Osteocyte (in vitro differentiated cells): Measurements from ENCODE around the gene TESK2. TPM values are rescaled to one million over a fixed set of nuclear protein-coding genes. Genes with fewer than 3 reads are reported as not detected.

Experiments used
- DNase-seq: peaks from one replicate; pipeline ENCODE4 v3.0.0; 2021; ENCODE audit warnings: mixed read lengths; ENCODE audit not compliant: unreplicated experiment; ENCODE audit errors: extremely low spot score
- H3K27ac Mint-ChIP-seq: one replicate; pipeline ENCODE4 v1.8.0; 2021; ENCODE audit warnings: mild to moderate bottlenecking, mixed read lengths; ENCODE audit not compliant: unreplicated experiment
- H3K27me3 Mint-ChIP-seq: one replicate; pipeline ENCODE4 v1.8.0; 2021; ENCODE audit warnings: mixed read lengths; ENCODE audit not compliant: unreplicated experiment
- H3K36me3 Mint-ChIP-seq: one replicate; pipeline ENCODE4 v1.8.0; 2021; ENCODE audit warnings: mixed read lengths; ENCODE audit not compliant: unreplicated experiment
- H3K4me1 Mint-ChIP-seq: one replicate; pipeline ENCODE4 v1.8.0; 2021; ENCODE audit warnings: mixed read lengths; ENCODE audit not compliant: unreplicated experiment
- H3K4me3 Mint-ChIP-seq: one replicate; pipeline ENCODE4 v1.8.0; 2021; ENCODE audit warnings: mild to moderate bottlenecking, moderate library complexity, mixed read lengths; ENCODE audit not compliant: unreplicated experiment
- H3K9me3 Mint-ChIP-seq: one replicate; pipeline ENCODE4 v1.8.0; 2021; ENCODE audit warnings: mixed read lengths; ENCODE audit not compliant: unreplicated experiment
- CTCF ChIP-seq: fragments of 200-600 bp; sonication (generic); IDR thresholded peaks from 2 replicates; pipeline ENCODE4 v1.5.0; 2021; ENCODE audit warnings: antibody characterized with exemption, mild to moderate bottlenecking, moderate library complexity
- total RNA-seq: library from RNA; stranded (reverse); gene quantifications from 2 replicates; pipeline ENCODE4 v1.2.1, GENCODE V29; 2021

Gene TESK2
- total RNA-seq, 1 donor from 2014 or later = 2.7 TPM

- no peaks in the 10 kb centered on the region for H3K4me1 Mint-ChIP-seq
- no peaks in the 10 kb centered on the region for H3K36me3 Mint-ChIP-seq
- DNase-seq = no peak
- TF ChIP-seq CTCF = no peak
- H3K4me3 Mint-ChIP-seq = no peak overlapping the region
- peaks cover 2% of the 10 kb centered on the region for H3K27me3 Mint-ChIP-seq
- H3K27ac Mint-ChIP-seq = no peak overlapping the region
- no peaks in the 10 kb centered on the region for H3K9me3 Mint-ChIP-seq
Measured at GRCh38 chr1:45403298-45403697, 87.7 kb downstream of the TESK2 start.

GRCh38 chr1:45401524-45401923 lies 89.4 kb downstream of the TESK2 start:
- no peak overlapping the region for H3K4me3 Mint-ChIP-seq
- no peak overlapping the region for H3K27ac Mint-ChIP-seq
- no peak for DNase-seq
- no peaks in the 10 kb centered on the region for H3K9me3 Mint-ChIP-seq
- no peaks in the 10 kb centered on the region for H3K36me3 Mint-ChIP-seq
- TF ChIP-seq CTCF = no peak
- no peaks in the 10 kb centered on the region for H3K4me1 Mint-ChIP-seq
- H3K27me3 Mint-ChIP-seq = no peaks in the 10 kb centered on the region

- H3K27me3 Mint-ChIP-seq = no peaks in the 10 kb centered on the region
- H3K4me1 Mint-ChIP-seq = peaks cover under 1% of the 10 kb centered on the region
- no peak overlapping the region for H3K27ac Mint-ChIP-seq
- H3K36me3 Mint-ChIP-seq = no peaks in the 10 kb centered on the region
- no peaks in the 10 kb centered on the region for H3K9me3 Mint-ChIP-seq
- DNase-seq = no peak
- no peak for TF ChIP-seq CTCF
- H3K4me3 Mint-ChIP-seq = no peak overlapping the region
Measured at GRCh38 chr1:45400049-45400448, 90.9 kb downstream of the TESK2 start.

GRCh38 chr1:45397285-45397684 lies 93.7 kb downstream of the TESK2 start:
- no peak for DNase-seq
- H3K36me3 Mint-ChIP-seq = no peaks in the 10 kb centered on the region
- peaks cover 10% of the 10 kb centered on the region for H3K4me1 Mint-ChIP-seq
- H3K27me3 Mint-ChIP-seq = no peaks in the 10 kb centered on the region
- no peak overlapping the region for H3K4me3 Mint-ChIP-seq
- H3K27ac Mint-ChIP-seq = no peak overlapping the region
- no peak for TF ChIP-seq CTCF
- H3K9me3 Mint-ChIP-seq = no peaks in the 10 kb centered on the region

GRCh38 chr1:45395582-45395981 lies 95.4 kb downstream of the TESK2 start:
- no peak for DNase-seq
- no peaks in the 10 kb centered on the region for H3K9me3 Mint-ChIP-seq
- H3K27ac Mint-ChIP-seq = no peak overlapping the region
- H3K4me1 Mint-ChIP-seq = peaks cover 10% of the 10 kb centered on the region
- no peaks in the 10 kb centered on the region for H3K36me3 Mint-ChIP-seq
- H3K27me3 Mint-ChIP-seq = no peaks in the 10 kb centered on the region
- no peak for TF ChIP-seq CTCF
- no peak overlapping the region for H3K4me3 Mint-ChIP-seq
